ENCODE results near the gene RFXANK. TPM values are rescaled to one million over a fixed set of nuclear protein-coding genes. Genes with fewer than 3 reads are reported as not detected.

Gene RFXANK
- total and polyA plus RNA-seq, 8 donors = 21.0 to 111 (median 31.5) TPM

GRCh38 chr19:19202707-19203011 is 10.6 kb downstream of the RFXANK start:
- ATAC-seq (no peak), FAIRE-seq (no peak), DNase-seq (peak in 1 of 6 donors; percentile 24)
- Histone ChIP-seq H3K36me3 (no peaks in the 10 kb centered on the region), H3K4me3 (peak overlapping the region; percentile 51 to 73 (median 58)), H3K4me1 (peaks cover 0 to 7% (median 5%) of the 10 kb centered on the region in 3 donors), H3K27ac (peak overlapping the region; percentile 14 to 65 (median 51)), H3K27me3 (no peaks in the 10 kb centered on the region), H3K9me3 (no peaks in the 10 kb centered on the region)
- intact Hi-C loops (cut with DNase I) = no loop called here
- TF ChIP-seq CTCF (IDR thresholded peaks at IDR 0.05) = no peak
- WGBS, 2 donors = 4 to 5% methylated on average over 11 of the region's 11 CpGs

- ATAC-seq = peak; percentile 96 to 98 (median 98)
- peak within 1 kb of the TSS; percentile 14 to 65 (median 51) for H3K27ac ChIP-seq
- no peaks in the 10 kb centered on the region for H3K9me3 ChIP-seq
- H3K4me1 ChIP-seq = peaks cover 0 to 7% (median 5%) of the 10 kb centered on the region in 3 donors
- intact Hi-C loops (cut with DNase I) = no loop called here
- TF ChIP-seq CTCF (IDR thresholded peaks at IDR 0.05) = no peak
- no peaks in the 10 kb centered on the region for H3K27me3 ChIP-seq
- peak; percentile 68 for FAIRE-seq
- H3K4me3 ChIP-seq = peak within 1 kb of the TSS; percentile 51 to 73 (median 58)
- peak; percentile 87 to 97 (median 94) for DNase-seq
- 6% methylated on average over 60 of the region's 60 CpGs for WGBS, 2 donors
- H3K36me3 ChIP-seq = no peaks in the 10 kb centered on the region
These were observed 11.2 kb downstream of the RFXANK start, which contains the start of gene NR2C2AP for GRCh38 chr19:19203012-19203856. TSS of gene NR2C2AP (minus strand) at chr19:19203414. CDS start at chr19:19203060, 354 bp downstream.

GRCh38 chr19:19204181-19204580 is 12.1 kb downstream of the RFXANK start:
- no peak overlapping the region for H3K4me3 ChIP-seq
- no peak for TF ChIP-seq CTCF (IDR thresholded peaks at IDR 0.05)
- ATAC-seq = no peak
- no peak for FAIRE-seq
- 73 to 78% methylated on average over 13 of the region's 13 CpGs for WGBS, 2 donors
- no peaks in the 10 kb centered on the region for H3K27me3 ChIP-seq
- no peaks in the 10 kb centered on the region for H3K9me3 ChIP-seq
- H3K36me3 ChIP-seq = no peaks in the 10 kb centered on the region
- H3K4me1 ChIP-seq = peaks cover 0 to 7% (median 5%) of the 10 kb centered on the region in 3 donors
- intact Hi-C loops (cut with DNase I) = no loop called here
- no peak for DNase-seq
- no peak overlapping the region for H3K27ac ChIP-seq

- intact Hi-C loops (cut with DNase I) = no loop called here
- WGBS, 2 donors = 42 to 49% methylated on average over 14 of the region's 14 CpGs
- FAIRE-seq (no peak), ATAC-seq (no peak), DNase-seq (no peak)
- TF ChIP-seq CTCF (IDR thresholded peaks at IDR 0.05) = no peak
- no peaks in the 10 kb centered on the region for H3K27me3 ChIP-seq
- H3K36me3 ChIP-seq = no peaks in the 10 kb centered on the region
- peaks cover 0 to 7% (median 5%) of the 10 kb centered on the region in 3 donors for H3K4me1 ChIP-seq
- H3K9me3 ChIP-seq = no peaks in the 10 kb centered on the region
- H3K27ac ChIP-seq = no peak overlapping the region
- no peak overlapping the region for H3K4me3 ChIP-seq
These were observed 13.7 kb downstream of the RFXANK start for GRCh38 chr19:19205416-19206410.
